ENCODE data around the gene SEC31A. TPM values are rescaled to one million over a fixed set of nuclear protein-coding genes. Genes with fewer than 3 reads are reported as not detected.

Gene SEC31A
- total and polyA plus RNA-seq, 4 donors: 100 to 338 (median 231) TPM

Other genes with a start within 250 kb of the SEC31A start
- gene SCD5, start 92.4 kb downstream of the SEC31A start, total RNA-seq: 10 to 100 TPM in 1 of 2 donors, 1 to 10 TPM in 1; 6.0 to 11.5 TPM
- 1 to 10 TPM; 2.6 to 4.4 TPM for gene SCD5, start 92.4 kb downstream of the SEC31A start, polyA plus RNA-seq
- 1 to 10 TPM; 2.6 to 6.5 TPM for gene THAP9, start 9.6 kb upstream of the SEC31A start, total RNA-seq
- gene THAP9, start 9.6 kb upstream of the SEC31A start, polyA plus RNA-seq: 1 to 10 TPM; 1.6 to 2.6 TPM
- gene LIN54, start 119.7 kb upstream of the SEC31A start, total RNA-seq: 1 to 10 TPM; 7.1 to 9.7 TPM
- 1 to 10 TPM; 2.8 to 3.0 TPM for gene LIN54, start 119.7 kb upstream of the SEC31A start, polyA plus RNA-seq
- 10 to 100 TPM; 35.3 to 35.7 TPM for gene COPS4, start 144.0 kb upstream of the SEC31A start, total RNA-seq
- gene COPS4, start 144.0 kb upstream of the SEC31A start, polyA plus RNA-seq: 10 to 100 TPM; 31.7 to 35.2 TPM
- gene PLAC8, start 223.6 kb upstream of the SEC31A start, total RNA-seq: 1 to 10 TPM; 3.5 to 4.2 TPM
- gene PLAC8, start 223.6 kb upstream of the SEC31A start, polyA plus RNA-seq: 10 to 100 TPM in 1 of 2 donors, 1 to 10 TPM in 1; 3.2 to 48.1 TPM

All from aorta (tissue), 4 donors.